OCI-M2 (cell line): ENCODE data around the gene ZBTB25.

ENCODE experiments used
- DNase-seq: peaks from one replicate; lab custom pipeline; 2025; ENCODE audit not compliant: unreplicated experiment; lab: John Stamatoyannopoulos, UW

The ZBTB25 gene

GRCh38 chr14:64488590-64489099 lies 15.0 kb downstream of the ZBTB25 start:
- DNase-seq: no peak

- no peak for DNase-seq
Measured at GRCh38 chr14:64478634-64479250, 24.9 kb downstream of the ZBTB25 start.

GRCh38 chr14:64476438-64476837 lies 27.2 kb downstream of the ZBTB25 start:
- DNase-seq: no peak

- DNase-seq: no peak
Measured at GRCh38 chr14:64475585-64476273, 27.9 kb downstream of the ZBTB25 start.

- DNase-seq: no peak
Measured at GRCh38 chr14:64474698-64475097, 28.9 kb downstream of the ZBTB25 start.

GRCh38 chr14:64474041-64474440 lies 29.6 kb downstream of the ZBTB25 start:
- no peak for DNase-seq

- no peak for DNase-seq
Measured at GRCh38 chr14:64468451-64468850, 35.2 kb downstream of the ZBTB25 start.

- DNase-seq: no peak
Measured at GRCh38 chr14:64467566-64467965, 36.1 kb downstream of the ZBTB25 start.

- DNase-seq: no peak
Measured at GRCh38 chr14:64467101-64467500, 36.5 kb downstream of the ZBTB25 start.

GRCh38 chr14:64465831-64466554 lies 37.6 kb downstream of the ZBTB25 start:
- no peak for DNase-seq

- DNase-seq: no peak
Measured at GRCh38 chr14:64465191-64465822, 38.3 kb downstream of the ZBTB25 start, which contains the start of gene AKAP5. AKAP5 (plus strand) TSS chr14:64465499; CDS start chr14:64468395, 2,896 bp downstream.

- no peak for DNase-seq
Measured at GRCh38 chr14:64464651-64465050, 39.0 kb downstream of the ZBTB25 start.

- no peak for DNase-seq
Measured at GRCh38 chr14:64463873-64464272, 39.8 kb downstream of the ZBTB25 start.

GRCh38 chr14:64463195-64463594 lies 40.4 kb downstream of the ZBTB25 start:
- no peak for DNase-seq

GRCh38 chr14:64461221-64461620 lies 42.4 kb downstream of the ZBTB25 start:
- DNase-seq: no peak

GRCh38 chr14:64459405-64460136 lies 44.1 kb downstream of the ZBTB25 start:
- no peak for DNase-seq

- no peak for DNase-seq
Measured at GRCh38 chr14:64454671-64455070, 49.0 kb downstream of the ZBTB25 start.

- no peak for DNase-seq
Measured at GRCh38 chr14:64450255-64450654, 53.4 kb downstream of the ZBTB25 start.

GRCh38 chr14:64447876-64448670 lies 55.6 kb downstream of the ZBTB25 start:
- DNase-seq: no peak
